SK-N-SH (cell line): ENCODE data around the gene PHACTR4. TPM values are rescaled to one million over a fixed set of nuclear protein-coding genes. Genes with fewer than 3 reads are reported as not detected.

Experiments
- CTCF ChIA-PET: fragments of 300-600, 350-600 bp; formaldehyde crosslinking; extraction: SDS; loops from one replicate; lab custom pipeline; 2021; lab: Yijun Ruan, JAX
- POLR2A ChIA-PET: fragments of 350-600 bp; sonication (Branson Sonifier 250); formaldehyde crosslinking; extraction: SDS; loops from one replicate; lab custom pipeline; 2020; ENCODE audit warnings: antibody characterized with exemption, inconsistent platforms; lab: Yijun Ruan, JAX
- DNase-seq: peaks from one replicate; pipeline ENCODE4 v3.0.0; 2012
- H2AFZ ChIP-seq: fragments of 200-600 bp; sonication (generic); 2 replicates; pipeline ENCODE4 v1.8.1; 2016; ENCODE audit warnings: antibody characterized with exemption, mild to moderate bottlenecking, low read depth
- H3F3A ChIP-seq: fragments of 200-600 bp; sonication (generic); replicated peaks from 2 replicates; pipeline ENCODE3; 2016; ENCODE audit warnings: antibody characterized with exemption, mild to moderate bottlenecking; ENCODE audit not compliant: insufficient read depth
- H3K27ac ChIP-seq, 2 experiments: fragments of 200-500 bp in 1 of 2; fragments of 200-600 bp in 1 of 2; sonication (Bioruptor generic) in 1 of 2; sonication (generic), shearing (Covaris generic) in 1 of 2; 2 replicates each; pipeline versions ENCODE4 v1.5.1 to v1.6.1; 2014 to 2016; ENCODE audit warnings: low read depth in 2 of 2, inconsistent platforms in 1 of 2, low read length in 1 of 2, mild to moderate bottlenecking in 1 of 2, mixed read lengths in 1 of 2
- H3K27me3 ChIP-seq: fragments of 200-600 bp; sonication (generic), shearing (Covaris generic); 2 replicates; pipeline ENCODE4 v1.6.1; 2016; ENCODE audit warnings: mixed run types; ENCODE audit not compliant: insufficient read depth
- H3K36me3 ChIP-seq, 2 experiments: fragments of 200-500 bp in 1 of 2; fragments of 200-600 bp in 1 of 2; sonication (Bioruptor generic) in 1 of 2; sonication (generic) in 1 of 2; replicated peaks in 1 of 2; 2 replicates each; pipeline versions ENCODE3 to v1.5.1; 2014 to 2016; ENCODE audit warnings: low read length in 1 of 2, mild to moderate bottlenecking in 1 of 2; ENCODE audit not compliant: insufficient read depth in 2 of 2, control insufficient read depth in 1 of 2
- H3K4me1 ChIP-seq, 2 experiments: fragments of 200-500 bp in 1 of 2; fragments of 200-600 bp in 1 of 2; sonication (Bioruptor generic) in 1 of 2; sonication (generic), shearing (Covaris generic) in 1 of 2; 2 replicates each; pipeline versions ENCODE4 v1.5.1 to v1.6.1; 2014 to 2016; ENCODE audit warnings: low read depth in 1 of 2, low read length in 1 of 2, mixed run types in 1 of 2; ENCODE audit not compliant: insufficient read depth in 2 of 2, control insufficient read depth in 1 of 2
- H3K4me2 ChIP-seq: fragments of 200-600 bp; sonication (generic), shearing (Covaris generic); 2 replicates; pipeline ENCODE4 v1.6.1; 2017; ENCODE audit warnings: mixed run types
- H3K4me3 ChIP-seq, 2 experiments: fragments of 200-500 bp in 1 of 2; fragments of 200-600 bp in 1 of 2; sonication (Bioruptor generic) in 1 of 2; sonication (generic), shearing (Covaris generic) in 1 of 2; 2 replicates each; pipeline versions ENCODE4 v1.5.1 to v1.8.1; 2014 to 2016; ENCODE audit warnings: low read depth in 2 of 2, inconsistent platforms in 1 of 2, low read length in 1 of 2, mild to moderate bottlenecking in 1 of 2, mixed read lengths in 1 of 2, moderate library complexity in 1 of 2
- H3K79me2 ChIP-seq: fragments of 200-600 bp; sonication (generic); 2 replicates; pipeline ENCODE4 v1.8.1; 2017; ENCODE audit warnings: mild to moderate bottlenecking; ENCODE audit not compliant: insufficient read depth
- H3K9ac ChIP-seq: fragments of 200-600 bp; sonication (generic); 2 replicates; pipeline ENCODE4 v1.6.1; 2017; ENCODE audit warnings: mixed run types
- H3K9me2 ChIP-seq: fragments of 200-600 bp; sonication (generic); 2 replicates; pipeline ENCODE4 v1.6.1; 2017; ENCODE audit warnings: mixed run types
- H3K9me3 ChIP-seq: fragments of 200-600 bp; sonication (generic); 2 replicates; pipeline ENCODE4 v1.6.1; 2017; ENCODE audit warnings: mixed run types, mild to moderate bottlenecking, moderate library complexity
- H4K20me1 ChIP-seq: fragments of 200-600 bp; sonication (generic); 2 replicates; pipeline ENCODE4 v1.6.1; 2017; ENCODE audit warnings: mild to moderate bottlenecking, mixed run types; ENCODE audit not compliant: insufficient read depth
- CHD2 ChIP-seq: fragments of 150-350 bp; IDR thresholded peaks from 2 replicates; pipeline ENCODE4 v1.6.1; 2018; ENCODE audit warnings: low read length; ENCODE audit not compliant: partially characterized antibody
- ELF1 ChIP-seq: IDR thresholded peaks from 2 replicates; pipeline ENCODE4 v1.4.0; 2012
- EZH2phosphoT487 ChIP-seq: fragments of 200-600 bp; sonication (generic); IDR thresholded peaks from 2 replicates; pipeline ENCODE4 v1.6.1; 2017; ENCODE audit warnings: low read depth, mixed run types, mild to moderate bottlenecking, antibody characterized with exemption, moderate library complexity, borderline replicate concordance
- FOSL2 ChIP-seq: IDR thresholded peaks from 2 replicates; pipeline ENCODE4 v1.4.0; 2012; ENCODE audit warnings: low read depth, mild to moderate bottlenecking, moderate library complexity, borderline replicate concordance
- FOXM1 ChIP-seq: IDR thresholded peaks from 2 replicates; pipeline ENCODE4 v1.4.0; 2012; ENCODE audit warnings: low read depth, mild to moderate bottlenecking
- JUND ChIP-seq: IDR thresholded peaks from 2 replicates; pipeline ENCODE4 v1.4.0; 2012
- MEF2A ChIP-seq: IDR thresholded peaks from 2 replicates; pipeline ENCODE4 v1.4.0; 2012; ENCODE audit warnings: low read depth, borderline replicate concordance
- NFIC ChIP-seq: IDR thresholded peaks from 2 replicates; pipeline ENCODE4 v1.4.0; 2012; ENCODE audit warnings: borderline replicate concordance
- NRF1 ChIP-seq: IDR thresholded peaks from 2 replicates; pipeline ENCODE4 v1.6.1; 2012; ENCODE audit warnings: low read depth, mild to moderate bottlenecking, low read length
- RAD21 ChIP-seq: IDR thresholded peaks from 2 replicates; pipeline ENCODE4 v1.6.1; 2012; ENCODE audit warnings: mild to moderate bottlenecking, low read length
- RCOR1 ChIP-seq: fragments of 150-350 bp; IDR thresholded peaks from 2 replicates; pipeline ENCODE4 v1.6.1; 2017; ENCODE audit warnings: antibody characterized with exemption, low read length
- RFX5 ChIP-seq: IDR thresholded peaks from 2 replicates; pipeline ENCODE4 v1.6.1; 2012; ENCODE audit warnings: mild to moderate bottlenecking, improper control_type of control experiment, low read length
- RXRA ChIP-seq: IDR thresholded peaks from 2 replicates; pipeline ENCODE4 v1.4.0; 2012; ENCODE audit warnings: low read depth, mild to moderate bottlenecking, borderline replicate concordance
- SIN3A ChIP-seq: IDR thresholded peaks from 2 replicates; pipeline ENCODE4 v1.6.1; 2012; ENCODE audit warnings: low read depth, mild to moderate bottlenecking, low read length, moderate library complexity, borderline replicate concordance
- YY1 ChIP-seq: IDR thresholded peaks from 2 replicates; pipeline ENCODE4 v1.4.0; 2012; ENCODE audit warnings: low read depth, mild to moderate bottlenecking
- WGBS: methylation state at CpG from one replicate; pipeline ENCODE4 v1.1.6; 2017; ENCODE audit warnings: low lambda C conversion rate; 5-methylcytosine and 5-hydroxymethylcytosine counted together
- polyA plus RNA-seq, 3 experiments: library from polyadenylated mRNA; depleted of rRNA; stranded (reverse); fragments of >200 nt; gene quantifications; 2 replicates each; pipeline ENCODE4 v1.2.3, GENCODE V29; 2012
- TF ChIP-seq, protein P1 (sequence below): fragments of 150-350 bp; IDR thresholded peaks from 2 replicates; pipeline ENCODE4 v1.6.1; 2016; ENCODE audit warnings: mild to moderate bottlenecking, low read depth, low read length
- TF ChIP-seq, protein P2 (sequence below): IDR thresholded peaks from 2 replicates; pipeline ENCODE4 v1.4.0; 2012; ENCODE audit warnings: low read depth
- TF ChIP-seq, protein P3 (sequence below): IDR thresholded peaks from 2 replicates; pipeline ENCODE4; 2012
- TF ChIP-seq, protein P4 (sequence below): IDR thresholded peaks from 2 replicates; pipeline ENCODE4 v1.4.0; 2012; ENCODE audit warnings: low read depth, borderline replicate concordance

Gene PHACTR4
- polyA plus RNA-seq, 1 of the 3 experiments (the other 2 are of a cell fraction): 9.8 TPM

DNA sequence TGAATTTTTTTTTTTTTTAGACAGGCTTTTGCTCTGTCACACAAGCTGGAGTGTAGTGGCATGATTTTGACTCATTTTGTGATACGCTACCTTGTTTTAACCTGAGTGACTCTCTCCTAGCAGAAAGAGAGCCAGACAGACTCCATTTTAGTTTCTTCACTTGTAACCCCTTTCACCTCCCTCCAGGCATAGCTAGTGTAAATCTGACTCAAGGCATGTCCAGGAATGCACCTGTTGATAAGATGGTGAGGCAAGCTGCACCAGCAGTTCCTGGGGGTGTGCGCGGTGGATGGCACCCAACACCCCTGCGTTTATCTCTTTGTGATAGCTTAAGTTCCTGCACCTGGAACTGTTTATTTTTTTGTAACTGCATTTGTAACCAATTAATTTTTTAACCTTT, 4.7 kb upstream of the PHACTR4 start:
- CTCF ChIA-PET: interaction anchor here (1.1 to 1.9 kb wide), 2 partner anchors 116 to 239 kb away, joined by 5 to 6 read pairs; no protein-coding TSS in a partner anchor
- H3K36me3 ChIP-seq: no peaks in the 10 kb centered on the region
- no peaks in the 10 kb centered on the region for H3K9me2 ChIP-seq
- no peaks in the 10 kb centered on the region for H4K20me1 ChIP-seq
- no peak overlapping the region for H3K9ac ChIP-seq
- H3F3A ChIP-seq: peaks cover 4% of the 10 kb centered on the region
- no peaks in the 10 kb centered on the region for H3K79me2 ChIP-seq
- no peak overlapping the region for H3K4me3 ChIP-seq
- WGBS: 55% methylated on average over 4 of the region's 4 CpGs
- no peaks in the 10 kb centered on the region for H3K27me3 ChIP-seq
- no peak overlapping the region for H2AFZ ChIP-seq
- H3K4me1 ChIP-seq: peaks cover 0 to 2% of the 10 kb centered on the region in 2 experiments; a peak in 1 of 4 replicates
- POLR2A ChIA-PET: no interaction called here
- H3K27ac ChIP-seq: no peak overlapping the region
- no peak for DNase-seq
- no peak for TF ChIP-seq NRF1
- TF ChIP-seq, protein P1, sequence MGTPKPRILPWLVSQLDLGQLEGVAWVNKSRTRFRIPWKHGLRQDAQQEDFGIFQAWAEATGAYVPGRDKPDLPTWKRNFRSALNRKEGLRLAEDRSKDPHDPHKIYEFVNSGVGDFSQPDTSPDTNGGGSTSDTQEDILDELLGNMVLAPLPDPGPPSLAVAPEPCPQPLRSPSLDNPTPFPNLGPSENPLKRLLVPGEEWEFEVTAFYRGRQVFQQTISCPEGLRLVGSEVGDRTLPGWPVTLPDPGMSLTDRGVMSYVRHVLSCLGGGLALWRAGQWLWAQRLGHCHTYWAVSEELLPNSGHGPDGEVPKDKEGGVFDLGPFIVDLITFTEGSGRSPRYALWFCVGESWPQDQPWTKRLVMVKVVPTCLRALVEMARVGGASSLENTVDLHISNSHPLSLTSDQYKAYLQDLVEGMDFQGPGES: no peak
- TF ChIP-seq SIN3A: no peak
- TF ChIP-seq JUND: no peak
- TF ChIP-seq, protein P2, sequence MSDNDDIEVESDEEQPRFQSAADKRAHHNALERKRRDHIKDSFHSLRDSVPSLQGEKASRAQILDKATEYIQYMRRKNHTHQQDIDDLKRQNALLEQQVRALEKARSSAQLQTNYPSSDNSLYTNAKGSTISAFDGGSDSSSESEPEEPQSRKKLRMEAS: no peak
- no peak for TF ChIP-seq RFX5
- TF ChIP-seq, protein P3, sequence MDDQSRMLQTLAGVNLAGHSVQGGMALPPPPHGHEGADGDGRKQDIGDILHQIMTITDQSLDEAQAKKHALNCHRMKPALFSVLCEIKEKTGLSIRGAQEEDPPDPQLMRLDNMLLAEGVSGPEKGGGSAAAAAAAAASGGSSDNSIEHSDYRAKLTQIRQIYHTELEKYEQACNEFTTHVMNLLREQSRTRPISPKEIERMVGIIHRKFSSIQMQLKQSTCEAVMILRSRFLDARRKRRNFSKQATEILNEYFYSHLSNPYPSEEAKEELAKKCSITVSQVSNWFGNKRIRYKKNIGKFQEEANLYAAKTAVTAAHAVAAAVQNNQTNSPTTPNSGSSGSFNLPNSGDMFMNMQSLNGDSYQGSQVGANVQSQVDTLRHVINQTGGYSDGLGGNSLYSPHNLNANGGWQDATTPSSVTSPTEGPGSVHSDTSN: no peak
- TF ChIP-seq EZH2phosphoT487: no peak
- TF ChIP-seq CHD2: no peak
- TF ChIP-seq, protein P4, sequence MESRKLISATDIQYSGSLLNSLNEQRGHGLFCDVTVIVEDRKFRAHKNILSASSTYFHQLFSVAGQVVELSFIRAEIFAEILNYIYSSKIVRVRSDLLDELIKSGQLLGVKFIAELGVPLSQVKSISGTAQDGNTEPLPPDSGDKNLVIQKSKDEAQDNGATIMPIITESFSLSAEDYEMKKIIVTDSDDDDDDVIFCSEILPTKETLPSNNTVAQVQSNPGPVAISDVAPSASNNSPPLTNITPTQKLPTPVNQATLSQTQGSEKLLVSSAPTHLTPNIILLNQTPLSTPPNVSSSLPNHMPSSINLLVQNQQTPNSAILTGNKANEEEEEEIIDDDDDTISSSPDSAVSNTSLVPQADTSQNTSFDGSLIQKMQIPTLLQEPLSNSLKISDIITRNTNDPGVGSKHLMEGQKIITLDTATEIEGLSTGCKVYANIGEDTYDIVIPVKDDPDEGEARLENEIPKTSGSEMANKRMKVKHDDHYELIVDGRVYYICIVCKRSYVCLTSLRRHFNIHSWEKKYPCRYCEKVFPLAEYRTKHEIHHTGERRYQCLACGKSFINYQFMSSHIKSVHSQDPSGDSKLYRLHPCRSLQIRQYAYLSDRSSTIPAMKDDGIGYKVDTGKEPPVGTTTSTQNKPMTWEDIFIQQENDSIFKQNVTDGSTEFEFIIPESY: no peak
- TF ChIP-seq RAD21: no peak
- no peak for TF ChIP-seq RCOR1
- no peak for TF ChIP-seq FOXM1
- TF ChIP-seq MEF2A: no peak
- no peak for TF ChIP-seq ELF1
- no peak for TF ChIP-seq NFIC
- no peak for TF ChIP-seq FOSL2
- TF ChIP-seq YY1: no peak
- TF ChIP-seq RXRA: no peak
- TF ChIP-seq, all 33 proteins: peak for 0
- Histone ChIP-seq H3K4me2 (no peak overlapping the region), H3K9me3 (no peaks in the 10 kb centered on the region)
